ENCODE measurements around the gene STON2.

GRCh38 chr14:81394739-81395138 is 5.4 kb downstream of the STON2 start:
- no peak for TF ChIP-seq POLR2AphosphoS5 (IDR thresholded peaks at IDR 0.05; ENCODE audit: low read depth, low read length)
- TF ChIP-seq POLR2A (IDR thresholded peaks at IDR 0.05; ENCODE audit: low read depth, low read length): no peak

Data from GM12892 (cell line).